Suprapubic skin (tissue), 4 donors: Measurements from ENCODE around the gene NXPH2. TPM values are rescaled to one million over a fixed set of nuclear protein-coding genes. Genes with fewer than 3 reads are reported as not detected.
"Not testable (repeated sequence)": the region's sequence is repeated elsewhere in the genome, so short reads cannot be mapped to it uniquely, and the experiment has no call there.

ENCODE experiments used
- DNase-seq, 2 donors: peaks; one replicate each; pipeline ENCODE4 v3.0.0-alpha.2; 2019; ENCODE audit warnings: low spot score in 2 of 2
- H3K27ac ChIP-seq: fragments of 200-600 bp; sonication (generic); one replicate; pipeline ENCODE4 v1.5.1; 2019
- H3K27me3 ChIP-seq: fragments of 200-600 bp; sonication (generic); one replicate; pipeline ENCODE4 v1.5.1; 2019
- H3K36me3 ChIP-seq: fragments of 200-600 bp; sonication (generic); one replicate; pipeline ENCODE4 v1.5.1; 2019
- H3K4me1 ChIP-seq: fragments of 200-600 bp; sonication (generic); one replicate; pipeline ENCODE4 v1.5.1; 2019
- H3K4me3 ChIP-seq: fragments of 200-600 bp; sonication (generic); one replicate; pipeline ENCODE4 v1.5.1; 2019; ENCODE audit warnings: mild to moderate bottlenecking
- H3K9me3 ChIP-seq: fragments of 200-600 bp; sonication (generic); one replicate; pipeline ENCODE4 v1.5.1; 2019
- EP300 ChIP-seq: sonication (generic); formaldehyde crosslinking; IDR thresholded peaks from one replicate; pipeline ENCODE4 v1.6.1; 2017; ENCODE audit warnings: antibody characterized with exemption
- POLR2A ChIP-seq, 2 donors: fragments of 450-650 bp; IDR thresholded peaks; one replicate each; pipeline ENCODE4 v1.6.1; 2017; ENCODE audit warnings: antibody characterized with exemption in 2 of 2, mild to moderate bottlenecking in 2 of 2, moderate library complexity in 2 of 2
- POLR2AphosphoS5 ChIP-seq, 3 donors: sonication (generic); formaldehyde crosslinking; IDR thresholded peaks; one replicate each; pipeline ENCODE4 v1.6.1; 2017; ENCODE audit warnings: antibody characterized with exemption in 3 of 3
- WGBS: methylation state at CpG from one replicate; pipeline ENCODE4 v1.1.5; 2018; 5-methylcytosine and 5-hydroxymethylcytosine counted together
- total RNA-seq, 4 donors: library from RNA; depleted of rRNA; stranded (reverse); fragments of >200 nt; gene quantifications; one replicate each; pipeline ENCODE4 v1.1.0, GENCODE V29; 2016
- TF ChIP-seq, protein P1 (sequence below), 2 donors: fragments of 200-600 bp in 1 of 2; fragments of 450-650 bp in 1 of 2; sonication (generic) in 1 of 2; IDR thresholded peaks; one replicate each; pipeline ENCODE4 v1.5.1; 2016 to 2019; ENCODE audit warnings: antibody characterized with exemption in 2 of 2, mild to moderate bottlenecking in 1 of 2, moderate library complexity in 1 of 2

NXPH2 gene
- total RNA-seq, 4 donors from 2014 or later, result not detected

- no peaks in the 10 kb centered on the region for H3K27me3 ChIP-seq
- no peak overlapping the region for H3K4me3 ChIP-seq
- no peak overlapping the region for H3K27ac ChIP-seq
- no peaks in the 10 kb centered on the region for H3K4me1 ChIP-seq
- WGBS, result 87% methylated on average over 2 of the region's 2 CpGs
- no peaks in the 10 kb centered on the region for H3K36me3 ChIP-seq
- H3K9me3 ChIP-seq, result peaks cover 4% of the 10 kb centered on the region
- TF ChIP-seq POLR2A (IDR thresholded peaks at IDR 0.05), result no peak
- no peak for TF ChIP-seq POLR2AphosphoS5 (IDR thresholded peaks at IDR 0.05)
- DNase-seq, result no peak
Measured at GRCh38 chr2:138741851-138742250, 38.3 kb downstream of the NXPH2 start.

DNA sequence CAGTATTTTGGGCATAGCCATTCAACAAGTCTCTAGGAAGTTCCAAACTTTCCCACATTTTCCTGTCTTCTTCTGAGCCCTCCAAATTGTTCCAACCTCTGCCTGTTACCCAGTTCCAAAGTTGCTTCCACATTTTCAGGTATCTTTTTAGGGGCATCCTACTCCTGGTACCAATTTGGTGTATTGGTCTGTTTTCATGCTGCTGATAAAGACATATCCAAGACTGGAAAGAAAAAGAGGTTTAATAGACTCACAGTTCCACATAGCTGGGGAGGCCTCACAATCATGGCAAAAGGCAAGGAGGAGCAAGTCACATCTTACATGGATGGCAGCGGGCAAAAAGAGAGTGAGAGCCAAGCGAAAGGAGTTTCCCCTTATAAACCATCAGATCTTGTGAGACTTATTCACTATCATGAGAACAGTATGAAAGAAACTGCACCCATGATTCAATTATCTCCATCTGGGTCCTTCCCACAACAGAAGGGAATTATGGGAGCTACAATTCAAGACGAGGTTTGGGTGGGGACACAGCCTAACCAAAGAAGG, 43.1 kb downstream of the NXPH2 start:
- not testable (repeated sequence) for H3K27me3 ChIP-seq, DNase-seq, H3K4me3 ChIP-seq, H3K27ac ChIP-seq, H3K4me1 ChIP-seq, H3K36me3 ChIP-seq
- H3K9me3 ChIP-seq, result peaks cover 16% of the 10 kb centered on the region
- 94% methylated on average over 3 of the region's 3 CpGs for WGBS

- no peaks in the 10 kb centered on the region for H3K4me1 ChIP-seq
- no peaks in the 10 kb centered on the region for H3K36me3 ChIP-seq
- no peak for TF ChIP-seq EP300
- no peak for TF ChIP-seq POLR2A (IDR thresholded peaks at IDR 0.05)
- TF ChIP-seq, protein P1, sequence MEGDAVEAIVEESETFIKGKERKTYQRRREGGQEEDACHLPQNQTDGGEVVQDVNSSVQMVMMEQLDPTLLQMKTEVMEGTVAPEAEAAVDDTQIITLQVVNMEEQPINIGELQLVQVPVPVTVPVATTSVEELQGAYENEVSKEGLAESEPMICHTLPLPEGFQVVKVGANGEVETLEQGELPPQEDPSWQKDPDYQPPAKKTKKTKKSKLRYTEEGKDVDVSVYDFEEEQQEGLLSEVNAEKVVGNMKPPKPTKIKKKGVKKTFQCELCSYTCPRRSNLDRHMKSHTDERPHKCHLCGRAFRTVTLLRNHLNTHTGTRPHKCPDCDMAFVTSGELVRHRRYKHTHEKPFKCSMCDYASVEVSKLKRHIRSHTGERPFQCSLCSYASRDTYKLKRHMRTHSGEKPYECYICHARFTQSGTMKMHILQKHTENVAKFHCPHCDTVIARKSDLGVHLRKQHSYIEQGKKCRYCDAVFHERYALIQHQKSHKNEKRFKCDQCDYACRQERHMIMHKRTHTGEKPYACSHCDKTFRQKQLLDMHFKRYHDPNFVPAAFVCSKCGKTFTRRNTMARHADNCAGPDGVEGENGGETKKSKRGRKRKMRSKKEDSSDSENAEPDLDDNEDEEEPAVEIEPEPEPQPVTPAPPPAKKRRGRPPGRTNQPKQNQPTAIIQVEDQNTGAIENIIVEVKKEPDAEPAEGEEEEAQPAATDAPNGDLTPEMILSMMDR (IDR thresholded peaks at IDR 0.05), result no peak
- no peak for TF ChIP-seq POLR2AphosphoS5 (IDR thresholded peaks at IDR 0.05)
- H3K27ac ChIP-seq, result no peak overlapping the region
- no peak for DNase-seq
- peaks cover 2% of the 10 kb centered on the region for H3K27me3 ChIP-seq
- WGBS, result 76% methylated on average over 1 of the region's 1 CpG
- no peak overlapping the region for H3K4me3 ChIP-seq
- peaks cover 16% of the 10 kb centered on the region for H3K9me3 ChIP-seq
Measured at GRCh38 chr2:138732651-138733050, 47.5 kb downstream of the NXPH2 start.

DNA sequence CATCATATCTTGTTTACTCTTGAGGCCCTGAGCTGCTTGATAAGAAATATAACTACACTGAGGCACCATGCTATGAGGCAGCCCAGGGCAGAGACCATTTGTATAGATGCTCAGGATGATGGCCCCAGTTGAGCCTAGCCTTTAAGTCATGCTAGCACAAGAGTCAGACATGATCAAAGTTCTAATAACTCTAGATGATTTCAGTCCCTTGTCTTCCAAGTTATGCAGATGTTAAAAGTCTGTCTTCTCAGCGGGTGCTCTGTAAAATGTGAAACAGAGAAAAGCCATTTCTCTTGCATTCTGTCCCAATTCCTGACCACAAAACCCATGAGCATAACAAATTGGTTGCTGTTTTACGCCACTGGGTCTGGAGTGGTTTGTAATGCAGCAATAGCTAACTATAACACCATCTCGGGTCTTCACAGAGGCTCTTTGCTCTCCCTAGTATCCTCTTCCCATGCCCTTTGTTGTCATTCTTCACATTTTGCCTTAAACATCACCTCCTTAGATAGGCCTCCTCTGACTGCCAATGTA, 49.6 kb downstream of the NXPH2 start:
- 72% methylated on average over 3 of the region's 3 CpGs for WGBS
- Histone ChIP-seq H3K27me3 (peaks cover 2% of the 10 kb centered on the region), H3K4me3 (no peak overlapping the region), H3K27ac (no peak overlapping the region), H3K4me1 (no peaks in the 10 kb centered on the region), H3K36me3 (no peaks in the 10 kb centered on the region), H3K9me3 (no peaks in the 10 kb centered on the region)
- TF ChIP-seq EP300, result no peak
- TF ChIP-seq POLR2A (IDR thresholded peaks at IDR 0.05), result no peak
- TF ChIP-seq, protein P1 (IDR thresholded peaks at IDR 0.05), result no peak
- no peak for TF ChIP-seq POLR2AphosphoS5 (IDR thresholded peaks at IDR 0.05)
- DNase-seq, result no peak

DNA sequence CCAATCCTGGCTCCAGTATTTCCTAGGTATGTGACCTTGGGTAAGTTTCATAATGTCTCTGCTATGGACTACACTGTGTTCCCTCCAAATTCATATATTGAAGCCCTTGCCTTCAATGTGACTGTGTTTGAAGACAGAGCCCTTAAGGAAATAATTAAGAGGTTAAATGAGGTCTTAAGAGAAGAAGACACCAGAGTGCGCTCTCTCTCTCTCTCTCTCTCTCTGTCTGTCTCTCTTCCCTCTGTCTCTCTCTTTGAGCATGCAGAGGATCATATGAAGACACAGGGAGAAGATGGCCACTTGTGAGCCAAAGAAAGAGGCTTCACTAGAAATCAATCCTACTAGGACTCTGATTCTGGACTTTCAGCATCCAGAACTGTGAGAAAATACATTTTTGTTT, 52.2 kb downstream of the NXPH2 start:
- WGBS, result 77% methylated on average over 1 of the region's 1 CpG
- Histone ChIP-seq H3K27me3 (peaks cover 2% of the 10 kb centered on the region), H3K4me3 (no peak overlapping the region), H3K27ac (no peak overlapping the region), H3K4me1 (no peaks in the 10 kb centered on the region), H3K9me3 (no peaks in the 10 kb centered on the region), H3K36me3 (no peaks in the 10 kb centered on the region)
- no peak for TF ChIP-seq POLR2AphosphoS5 (IDR thresholded peaks at IDR 0.05)
- TF ChIP-seq, protein P1 (IDR thresholded peaks at IDR 0.05), result no peak
- no peak for TF ChIP-seq EP300
- no peak for TF ChIP-seq POLR2A (IDR thresholded peaks at IDR 0.05)
- DNase-seq, result no peak

DNA sequence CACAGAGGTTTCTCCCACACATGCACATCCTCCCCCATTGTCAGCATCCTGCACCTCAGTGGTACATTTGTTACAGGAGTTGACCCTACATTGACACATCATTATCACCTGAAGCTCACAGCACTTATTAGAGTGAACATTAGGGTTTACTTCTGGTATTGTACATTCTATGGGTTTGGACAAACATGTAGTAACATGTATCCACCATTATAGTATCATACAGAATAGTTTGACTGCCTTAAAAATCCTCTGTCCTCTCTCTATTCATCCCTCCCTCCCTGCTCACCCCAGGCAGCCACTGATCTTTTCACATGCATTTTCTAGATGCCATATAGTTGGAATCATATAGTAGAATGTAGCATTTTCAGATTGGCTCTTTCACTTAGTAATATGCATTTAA, 53.5 kb downstream of the NXPH2 start:
- TF ChIP-seq EP300 (no peak), POLR2A (IDR thresholded peaks at IDR 0.05) (no peak), POLR2AphosphoS5 (IDR thresholded peaks at IDR 0.05) (no peak)
- TF ChIP-seq, protein P1 (IDR thresholded peaks at IDR 0.05), result no peak
- H3K4me1 ChIP-seq, result no peaks in the 10 kb centered on the region
- no peaks in the 10 kb centered on the region for H3K9me3 ChIP-seq
- peaks cover 2% of the 10 kb centered on the region for H3K27me3 ChIP-seq
- H3K4me3 ChIP-seq, result no peak overlapping the region
- no peak for DNase-seq
- no peaks in the 10 kb centered on the region for H3K36me3 ChIP-seq
- no peak overlapping the region for H3K27ac ChIP-seq
